DMS 273 (cell line): ENCODE results near the gene MRPS24.
"Not testable (repeated sequence)": the region's sequence is repeated elsewhere in the genome, so short reads cannot be mapped to it uniquely, and the experiment has no call there.

ENCODE experiments used
- DNase-seq: peaks from one replicate; lab custom pipeline; 2025; ENCODE audit not compliant: unreplicated experiment; lab: John Stamatoyannopoulos, UW

The MRPS24 gene

DNA sequence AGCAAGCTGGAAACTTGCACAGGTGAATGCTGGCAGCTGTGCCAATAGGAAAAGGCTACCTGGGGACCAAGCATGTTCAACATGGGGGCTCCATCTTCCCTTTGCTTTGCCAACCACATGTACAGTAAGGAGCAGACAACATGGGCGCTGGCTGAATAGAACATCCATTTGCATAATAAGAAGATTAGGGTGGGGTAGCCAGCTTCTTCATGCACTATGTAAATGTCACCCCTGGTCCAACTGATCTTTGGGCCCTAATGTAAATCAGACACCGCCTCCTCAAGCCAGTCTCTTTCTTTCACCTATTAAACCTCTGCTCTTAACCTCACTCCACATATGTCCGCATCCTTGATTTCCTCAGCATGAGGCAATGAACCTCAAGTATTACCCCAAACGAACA, 26.0 kb downstream of the MRPS24 start:
- no peak for DNase-seq

DNA sequence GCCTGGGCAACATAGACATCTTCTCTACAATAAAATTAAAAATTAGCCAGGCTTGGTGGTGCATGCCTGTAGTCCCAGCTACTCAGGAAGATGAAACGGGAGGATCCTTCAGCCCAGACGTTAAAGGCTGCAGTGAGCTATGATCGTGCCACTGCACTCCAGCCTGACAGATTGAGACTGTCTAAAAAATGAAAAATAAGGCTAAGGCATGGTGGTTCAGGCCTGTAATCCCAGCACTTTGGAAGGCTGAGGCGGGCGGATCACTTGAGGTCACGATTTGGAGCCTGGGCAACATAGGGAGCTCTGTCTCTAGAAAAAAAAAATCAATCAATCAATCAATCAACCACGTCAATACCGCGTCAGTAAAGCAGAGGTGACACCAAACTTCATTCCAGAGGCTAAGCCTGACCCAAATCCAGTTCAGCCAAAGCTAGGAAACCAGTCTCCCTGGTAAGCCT, 31.1 kb downstream of the MRPS24 start:
- DNase-seq: no peak

DNA sequence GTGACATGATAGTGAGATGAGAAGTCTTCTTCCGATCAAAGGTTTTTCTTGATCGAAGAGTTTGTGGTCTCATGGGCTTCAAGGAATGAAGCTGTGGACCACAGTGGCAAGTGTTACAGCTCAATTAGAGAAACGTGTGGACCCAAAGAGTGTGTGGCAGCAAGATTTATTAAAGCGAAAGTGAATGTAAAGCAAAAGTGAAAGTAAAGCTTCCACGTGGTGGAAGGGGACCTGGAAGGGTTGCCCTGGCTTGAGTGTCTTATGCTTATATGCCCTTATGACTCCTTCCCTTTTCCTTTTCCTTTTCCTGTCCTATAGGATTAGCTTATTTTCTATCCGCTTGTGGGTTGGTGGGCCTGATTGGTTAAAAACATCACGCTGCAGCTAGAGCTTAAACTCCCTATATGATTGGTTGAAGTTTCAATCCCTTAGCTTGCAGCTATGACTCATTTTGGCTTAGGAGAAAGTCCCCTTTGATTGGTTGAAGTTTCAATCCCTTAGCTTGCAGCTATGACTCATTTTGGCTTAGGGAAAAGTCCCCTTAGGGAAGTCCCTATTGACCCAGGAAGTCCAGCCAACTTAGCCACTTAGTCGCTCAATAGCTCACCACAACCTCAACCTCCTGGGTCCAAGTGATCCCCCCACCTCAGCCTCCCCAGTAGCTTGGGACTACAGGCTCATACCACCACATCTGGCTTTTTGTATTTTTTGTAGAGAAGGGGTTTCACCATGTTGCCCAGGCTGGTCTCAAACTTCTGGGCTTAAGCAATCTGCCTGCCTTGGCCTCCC, 34.7 kb downstream of the MRPS24 start:
- DNase-seq: peak; percentile 32

DNA sequence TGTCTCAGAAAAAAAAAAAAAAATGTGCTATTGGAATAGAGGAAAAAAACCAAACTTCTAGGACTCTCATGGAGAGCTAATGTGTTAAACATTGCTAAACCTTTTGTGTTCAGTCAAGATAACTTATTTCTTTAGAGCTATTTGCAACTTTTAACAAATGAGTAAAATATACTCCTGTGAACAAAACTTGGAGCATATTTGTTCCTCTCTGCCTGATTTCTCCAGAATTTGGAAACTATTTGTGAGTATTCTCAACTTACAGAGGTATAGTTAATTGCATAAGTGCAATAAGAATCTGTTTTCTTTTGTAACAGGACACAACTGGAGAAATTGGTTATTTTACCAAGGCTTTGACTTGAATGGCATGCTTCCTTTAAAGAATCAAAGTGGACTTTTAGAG, 38.4 kb downstream of the MRPS24 start:
- DNase-seq: not testable (repeated sequence)

DNA sequence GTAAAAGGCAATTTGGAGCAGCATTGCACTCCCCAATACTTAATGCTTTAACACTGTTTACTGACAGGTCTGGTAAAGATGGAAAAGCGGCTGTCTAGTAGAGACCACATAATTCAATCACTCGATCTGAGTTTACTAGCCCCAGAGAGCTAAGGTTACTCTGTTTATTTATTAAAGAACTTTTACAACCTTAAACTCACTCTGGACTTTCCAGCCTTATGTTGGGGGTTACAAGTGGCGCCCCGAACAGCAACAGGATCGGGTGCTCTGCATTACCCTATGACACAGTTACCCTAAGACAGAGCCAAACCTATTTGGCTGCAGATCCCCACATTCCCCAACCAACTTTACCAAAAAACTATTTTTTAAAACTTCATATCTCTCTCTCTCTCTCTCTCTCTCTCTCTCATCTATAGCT, 43.9 kb downstream of the MRPS24 start:
- no peak for DNase-seq

DNA sequence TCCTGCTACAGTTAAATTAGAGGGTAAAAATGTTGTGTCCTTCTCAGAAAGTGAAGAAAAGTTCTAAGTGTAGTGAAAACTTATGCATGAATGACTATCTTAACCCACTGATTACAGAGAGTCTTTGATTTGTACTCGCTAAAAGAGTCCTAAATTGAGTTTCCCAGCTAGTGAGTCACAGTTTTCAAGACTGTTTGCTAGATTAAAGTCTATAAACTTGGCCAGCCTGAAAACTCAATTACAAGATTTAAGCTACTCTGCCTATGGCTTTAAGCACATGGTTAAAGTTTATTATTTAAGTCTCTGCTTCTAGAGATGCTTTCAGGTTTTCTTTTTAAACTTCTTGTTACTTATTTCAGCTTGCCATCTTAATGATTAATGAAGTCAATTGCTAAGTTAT, 44.4 kb downstream of the MRPS24 start:
- no peak for DNase-seq

DNA sequence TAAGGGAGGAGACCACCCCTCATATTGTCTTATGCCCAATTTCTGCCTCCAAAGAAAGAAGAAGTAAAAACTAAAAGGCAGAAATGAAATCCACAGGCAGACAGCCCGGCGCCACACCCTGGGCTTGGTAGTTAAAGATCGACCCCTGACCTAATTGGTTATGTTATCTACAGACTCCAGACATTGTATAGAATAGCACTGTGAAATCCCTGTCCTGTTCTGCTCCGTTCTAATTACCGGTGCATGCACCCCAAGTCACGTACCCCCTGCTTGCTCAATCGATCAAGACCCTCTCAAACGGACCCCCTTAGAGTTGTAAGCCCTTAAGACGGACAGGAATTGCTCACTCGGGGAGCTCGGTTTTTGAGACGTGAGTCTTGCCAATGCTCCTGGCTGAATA, 44.8 kb downstream of the MRPS24 start:
- DNase-seq: not testable (repeated sequence)

DNA sequence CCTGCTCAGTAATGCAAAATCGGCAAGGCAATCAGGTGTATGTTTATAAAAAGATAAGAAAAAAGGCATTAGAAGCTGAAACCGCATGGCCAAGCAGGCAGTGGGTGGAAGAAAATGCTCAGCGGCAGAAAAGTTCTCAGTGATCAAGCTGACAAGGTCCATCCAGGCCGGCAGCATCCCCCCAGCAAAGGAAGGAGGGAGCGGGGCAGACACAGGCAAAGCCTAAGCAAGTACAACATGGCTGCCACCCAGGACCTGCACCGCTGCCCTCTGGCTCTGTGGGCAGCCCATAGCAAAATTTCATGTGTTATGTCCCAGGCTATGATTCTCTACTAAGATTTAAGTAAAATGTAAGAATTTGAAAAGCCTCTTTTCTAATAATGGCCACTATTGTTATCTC, 45.4 kb downstream of the MRPS24 start:
- DNase-seq: no peak

DNA sequence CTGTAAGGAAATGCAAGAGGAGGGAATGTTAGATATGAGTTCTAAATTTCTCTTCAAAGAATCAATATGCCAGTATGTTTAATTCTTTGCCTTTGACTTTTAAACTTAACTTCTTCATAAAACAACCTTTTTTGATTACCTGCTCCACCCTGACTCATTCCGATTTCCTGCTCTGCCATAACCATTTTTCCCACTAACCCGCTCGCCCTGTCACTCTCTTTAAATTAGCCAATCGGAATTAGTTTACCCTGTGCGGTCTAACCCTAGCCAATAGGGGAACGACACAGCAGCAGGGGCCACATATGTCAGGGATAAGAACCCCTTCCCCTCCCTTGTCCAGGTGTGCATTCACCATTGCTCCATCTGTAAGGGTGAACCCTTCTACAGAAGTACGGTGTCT, 45.9 kb downstream of the MRPS24 start:
- not testable (repeated sequence) for DNase-seq
